Gastrocnemius medialis (tissue), 4 donors: ENCODE measurements around the gene PODN. TPM values are rescaled to one million over a fixed set of nuclear protein-coding genes. Genes with fewer than 3 reads are reported as not detected.

Source experiments
- ATAC-seq, 2 donors: fragments of 150-250 bp; one replicate each; pipeline ENCODE4 v1.9.1; 2016
- DNase-seq, 2 donors: peaks; one replicate each; pipeline ENCODE4 v3.0.0-alpha.2; 2019
- H3K27ac ChIP-seq, 4 donors: fragments of 200-600 bp; sonication (generic); 1 replicate in 1 of 4; 2 replicates in 3 of 4; pipeline ENCODE4 v1.5.1; 2016 to 2018; ENCODE audit warnings: mild to moderate bottlenecking in 2 of 4, moderate library complexity in 1 of 4
- H3K27me3 ChIP-seq, 3 donors: fragments of 200-600 bp; sonication (generic) in 2 of 3; 1 replicate in 1 of 3; 2 replicates in 2 of 3; pipeline versions ENCODE4 v1.5.1 to v1.6.0; 2016 to 2019; ENCODE audit warnings: mild to moderate bottlenecking in 1 of 3, moderate library complexity in 1 of 3
- H3K36me3 ChIP-seq, 2 donors: fragments of 200-600 bp; sonication (generic) in 1 of 2; one replicate each; pipeline ENCODE4 v1.5.1; 2017 to 2018
- H3K4me1 ChIP-seq, 2 donors: fragments of 200-600 bp; sonication (generic) in 1 of 2; one replicate each; pipeline ENCODE4 v1.5.1; 2016 to 2017; ENCODE audit warnings: mild to moderate bottlenecking in 2 of 2
- H3K4me3 ChIP-seq, 4 donors: fragments of 200-600 bp; sonication (generic) in 3 of 4; 1 replicate in 1 of 4; 2 replicates in 3 of 4; pipeline ENCODE4 v1.5.1; 2016 to 2019; ENCODE audit warnings: mild to moderate bottlenecking in 2 of 4
- H3K9me3 ChIP-seq, 3 donors: fragments of 200-600 bp; sonication (generic) in 2 of 3; 1 replicate in 1 of 3; 2 replicates in 2 of 3; pipeline ENCODE4 v1.5.1; 2016 to 2019
- POLR2A ChIP-seq, 2 donors: fragments of 450-650 bp; IDR thresholded peaks; one replicate each; pipeline ENCODE4 v1.6.1; 2017; ENCODE audit warnings: antibody characterized with exemption in 2 of 2, mild to moderate bottlenecking in 2 of 2, moderate library complexity in 2 of 2
- in situ Hi-C, 4 donors: fragments of 200-750 bp; cut with MboI; loops; one replicate each; pipeline versions ENCODE4 v1.15.0 to v1.8.0; 2017; ENCODE audit warnings: low sequenced_read_pairs in 4 of 4
- intact Hi-C: fragments of 100-400 bp; cut with DNase I; formaldehyde crosslinking; loops from one replicate; pipeline ENCODE4 v1.15.1; 2023; ENCODE audit warnings: low total_unique reads
- total RNA-seq, 4 donors: library from RNA; depleted of rRNA; stranded (reverse); fragments of >200 nt; gene quantifications; one replicate each; pipeline versions ENCODE4 v1.1.0 to v1.2.3, GENCODE V29; 2016
- TF ChIP-seq, protein P1 (sequence below), 5 experiments: fragments of 450-650 bp in 3 of 5; fragments of 200-600 bp in 2 of 5; sonication (generic) in 2 of 5; IDR thresholded peaks in 4 of 5; conservative IDR thresholded peaks in 1 of 5; 1 replicate in 4 of 5; 2 replicates in 1 of 5; pipeline ENCODE4 v1.5.1; 2016 to 2019; ENCODE audit warnings: antibody characterized with exemption in 5 of 5, mild to moderate bottlenecking in 3 of 5, moderate library complexity in 3 of 5

Gene PODN
- total RNA-seq, 4 donors from 2014 or later = 10.2 to 15.9 (median 13.0) TPM

DNA sequence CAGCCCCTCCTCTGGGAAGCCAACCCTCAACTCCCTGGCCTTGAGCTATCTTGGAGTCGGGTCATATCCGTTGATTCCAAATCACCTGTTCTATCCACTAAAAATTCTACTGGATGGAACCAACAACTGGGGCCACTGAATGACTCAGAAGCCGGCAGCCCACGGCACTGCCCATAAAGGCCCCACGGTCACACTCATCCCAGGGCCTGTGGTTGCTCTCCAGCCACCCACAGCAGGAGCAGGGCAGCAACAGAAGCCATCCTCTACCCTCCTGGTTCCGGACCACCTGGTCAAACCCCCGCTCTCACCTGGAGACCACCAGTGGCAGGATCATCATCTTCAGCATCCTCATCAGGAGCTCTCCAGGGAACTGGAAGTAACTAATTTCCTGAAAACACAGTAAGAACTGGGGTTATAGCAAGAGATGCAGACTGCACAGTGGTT lies 72.1 kb downstream of the PODN start:
- in situ Hi-C loops (no loop called here), intact Hi-C loops (no loop called here)
- TF ChIP-seq POLR2A (IDR thresholded peaks at IDR 0.05) = no peak
- TF ChIP-seq, protein P1, sequence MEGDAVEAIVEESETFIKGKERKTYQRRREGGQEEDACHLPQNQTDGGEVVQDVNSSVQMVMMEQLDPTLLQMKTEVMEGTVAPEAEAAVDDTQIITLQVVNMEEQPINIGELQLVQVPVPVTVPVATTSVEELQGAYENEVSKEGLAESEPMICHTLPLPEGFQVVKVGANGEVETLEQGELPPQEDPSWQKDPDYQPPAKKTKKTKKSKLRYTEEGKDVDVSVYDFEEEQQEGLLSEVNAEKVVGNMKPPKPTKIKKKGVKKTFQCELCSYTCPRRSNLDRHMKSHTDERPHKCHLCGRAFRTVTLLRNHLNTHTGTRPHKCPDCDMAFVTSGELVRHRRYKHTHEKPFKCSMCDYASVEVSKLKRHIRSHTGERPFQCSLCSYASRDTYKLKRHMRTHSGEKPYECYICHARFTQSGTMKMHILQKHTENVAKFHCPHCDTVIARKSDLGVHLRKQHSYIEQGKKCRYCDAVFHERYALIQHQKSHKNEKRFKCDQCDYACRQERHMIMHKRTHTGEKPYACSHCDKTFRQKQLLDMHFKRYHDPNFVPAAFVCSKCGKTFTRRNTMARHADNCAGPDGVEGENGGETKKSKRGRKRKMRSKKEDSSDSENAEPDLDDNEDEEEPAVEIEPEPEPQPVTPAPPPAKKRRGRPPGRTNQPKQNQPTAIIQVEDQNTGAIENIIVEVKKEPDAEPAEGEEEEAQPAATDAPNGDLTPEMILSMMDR (IDR thresholded peaks at IDR 0.05 in 4 of 5, conservative IDR thresholded peaks at IDR 0.05 in 1 of 5) = no peak
- Histone ChIP-seq H3K36me3 (no peaks in the 10 kb centered on the region), H3K27me3 (no peaks in the 10 kb centered on the region), H3K9me3 (no peaks in the 10 kb centered on the region), H3K4me3 (no peak overlapping the region), H3K27ac (no peak overlapping the region), H3K4me1 (no peaks in the 10 kb centered on the region)
- DNase-seq (no peak), ATAC-seq (no peak)

Other genes with a start within 250 kb of the PODN start
- gene ZYG11A, start 219.5 kb upstream of the PODN start, total RNA-seq = not detected
- gene ECHDC2, start 140.5 kb upstream of the PODN start, total RNA-seq = 10 to 100 TPM; 15.9 to 49.4 (median 28.2) TPM
- 10 to 100 TPM; 44.6 to 75.4 (median 61.1) TPM for gene SCP2, start 134.9 kb upstream of the PODN start, total RNA-seq
- gene SLC1A7, start 80.4 kb downstream of the PODN start, total RNA-seq = 1 to 10 TPM in 1 of 4 donors, under 1 TPM in 2, not detected in 1; 0.24 to 1.1 (median 0.25) TPM
- 10 to 100 TPM; 13.3 to 30.6 (median 26.6) TPM for gene CPT2, start 134.6 kb downstream of the PODN start, total RNA-seq
- 10 to 100 TPM; 38.3 to 51.4 (median 44.9) TPM for gene CZIB, start 158.4 kb downstream of the PODN start, total RNA-seq
- 10 to 100 TPM; 12.9 to 34.3 (median 19.8) TPM for gene MAGOH, start 176.3 kb downstream of the PODN start, total RNA-seq